Duodenal mucosa (tissue), 2 donors: ENCODE results near the gene ZMYM2.

Experiments used
- H3K27ac ChIP-seq: one replicate; pipeline ENCODE4 v1.7.0; 2013; ENCODE audit warnings: low read depth, low read length
- H3K27me3 ChIP-seq, 2 donors: one replicate each; pipeline ENCODE4 v1.7.0; 2013; ENCODE audit warnings: low read length in 2 of 2, control low read depth in 1 of 2; ENCODE audit not compliant: insufficient read depth in 2 of 2, control insufficient read depth in 1 of 2
- H3K36me3 ChIP-seq, 2 donors: one replicate each; pipeline ENCODE4 v1.7.0; 2013; ENCODE audit warnings: low read length in 2 of 2, control low read depth in 1 of 2; ENCODE audit not compliant: insufficient read depth in 2 of 2, control insufficient read depth in 1 of 2
- H3K4me1 ChIP-seq, 2 donors: one replicate each; pipeline ENCODE4 v1.7.0; 2013; ENCODE audit warnings: low read length in 2 of 2, control low read depth in 1 of 2; ENCODE audit not compliant: insufficient read depth in 2 of 2, control insufficient read depth in 1 of 2
- H3K4me3 ChIP-seq, 2 donors: one replicate each; pipeline ENCODE4 v1.7.0; 2013; ENCODE audit warnings: low read length in 2 of 2, low read depth in 1 of 2
- H3K9ac ChIP-seq, 2 donors: one replicate each; pipeline ENCODE4 v1.7.0; 2013; ENCODE audit warnings: low read length in 2 of 2, low read depth in 1 of 2
- H3K9me3 ChIP-seq, 2 donors: one replicate each; pipeline ENCODE4 v1.7.0; 2013; ENCODE audit warnings: low read length in 2 of 2, control low read depth in 1 of 2; ENCODE audit not compliant: control insufficient read depth in 1 of 2

Gene ZMYM2

DNA sequence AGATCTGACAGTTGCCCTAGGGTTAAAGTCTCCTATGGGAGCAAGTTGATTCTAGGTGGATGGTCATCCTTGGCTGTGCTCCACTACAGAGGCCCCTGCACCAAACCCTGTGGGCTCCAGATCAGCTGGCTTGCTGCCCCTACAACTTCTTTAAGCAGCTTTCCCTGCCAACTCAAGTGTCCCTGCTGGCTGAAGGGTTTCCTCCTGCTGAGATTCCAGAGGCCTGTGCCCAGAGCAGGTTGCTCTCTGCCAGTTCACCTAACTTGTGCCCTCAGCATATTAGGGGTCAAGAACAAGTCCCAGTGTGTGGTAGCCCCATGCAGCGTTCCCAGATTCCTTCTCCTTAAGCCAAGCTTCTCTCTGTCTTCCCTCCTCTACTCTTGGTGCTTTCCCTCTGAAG, 85.6 kb downstream of the ZMYM2 start:
- Histone ChIP-seq H3K9me3 (no peaks in the 10 kb centered on the region), H3K36me3 (peaks cover 0 to 41% of the 10 kb centered on the region in 2 donors), H3K4me1 (no peaks in the 10 kb centered on the region), H3K4me3 (no peak overlapping the region), H3K27ac (no peak overlapping the region), H3K27me3 (no peaks in the 10 kb centered on the region), H3K9ac (no peak overlapping the region)

DNA sequence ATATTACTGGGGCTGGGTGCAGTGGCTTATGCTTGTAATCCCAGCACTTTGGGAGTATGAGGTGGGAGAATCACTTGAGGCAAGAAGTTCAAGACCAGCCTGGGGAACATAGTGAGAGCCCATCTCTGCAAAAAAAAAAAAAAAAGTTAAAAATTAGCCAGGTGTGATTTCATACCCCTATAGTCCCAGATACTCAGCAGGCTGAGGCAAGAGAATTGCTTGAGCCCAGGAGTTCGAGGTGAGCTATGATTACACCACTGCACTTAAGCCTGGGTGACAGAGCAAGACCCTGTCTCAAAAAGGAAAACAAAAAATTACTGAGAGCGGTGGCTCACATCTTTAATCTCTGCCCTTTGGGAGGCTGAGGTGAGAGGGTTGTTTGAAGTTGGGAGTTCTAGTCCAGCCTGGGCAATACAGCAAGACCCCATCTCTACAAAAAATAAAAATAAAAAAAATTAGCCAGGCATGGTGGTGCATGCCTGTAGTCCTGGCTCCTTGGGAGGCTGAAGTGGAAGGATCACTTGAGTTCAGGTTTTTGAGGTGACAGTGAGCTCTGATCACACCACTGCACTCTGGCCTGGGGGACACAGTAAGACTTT, 87.5 kb downstream of the ZMYM2 start:
- Histone ChIP-seq H3K9me3 (no peaks in the 10 kb centered on the region), H3K9ac (no peak overlapping the region), H3K27ac (no peak overlapping the region), H3K36me3 (peaks cover 0 to 31% of the 10 kb centered on the region in 2 donors), H3K4me3 (no peak overlapping the region), H3K4me1 (no peaks in the 10 kb centered on the region), H3K27me3 (no peaks in the 10 kb centered on the region)

DNA sequence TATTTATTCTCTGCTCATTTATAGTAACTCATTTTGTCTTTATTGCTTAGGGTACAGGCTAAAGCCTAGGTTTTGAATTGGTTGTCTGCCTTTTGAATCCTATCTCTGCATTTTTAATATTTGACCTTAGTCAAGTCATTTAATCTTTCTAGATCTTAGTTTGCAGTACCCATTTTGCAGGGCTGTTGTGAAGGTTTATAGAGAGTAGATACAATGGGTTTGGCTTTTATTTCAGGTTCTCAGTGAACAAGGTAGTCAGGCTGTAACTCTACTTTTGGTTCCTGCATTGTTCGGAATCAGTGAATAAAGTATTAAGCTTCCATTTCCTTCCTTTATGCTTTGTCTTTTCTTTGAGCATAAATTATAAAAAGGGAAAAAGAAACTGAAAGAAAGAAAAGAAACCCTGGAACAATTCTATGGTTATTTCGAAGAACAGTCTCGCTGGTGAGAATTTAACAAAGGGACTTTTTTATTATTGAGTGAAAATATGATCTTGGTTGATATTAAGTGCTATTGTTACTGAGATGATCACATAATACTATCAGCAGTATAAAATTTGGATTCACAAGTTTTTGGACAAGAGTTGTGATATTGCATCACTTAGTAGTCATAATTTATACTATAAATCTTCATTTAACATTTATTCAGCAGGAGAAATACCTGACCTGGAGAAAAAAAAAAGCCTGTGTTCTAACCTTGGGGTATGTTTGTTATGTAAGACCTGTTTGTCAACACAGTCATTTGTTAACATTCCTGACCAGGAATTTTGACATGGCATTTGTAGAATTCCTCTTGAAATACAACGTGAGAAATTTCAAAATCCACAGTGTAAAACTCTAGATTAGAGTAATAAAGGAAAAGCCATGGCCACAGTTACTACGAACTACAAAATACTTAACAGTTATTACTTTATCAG, 91.3 kb downstream of the ZMYM2 start:
- Histone ChIP-seq H3K36me3 (peaks cover 4 to 21% of the 10 kb centered on the region in 2 donors), H3K27me3 (no peaks in the 10 kb centered on the region), H3K4me3 (no peak overlapping the region), H3K9me3 (no peaks in the 10 kb centered on the region), H3K9ac (no peak overlapping the region), H3K27ac (no peak overlapping the region), H3K4me1 (no peaks in the 10 kb centered on the region)

DNA sequence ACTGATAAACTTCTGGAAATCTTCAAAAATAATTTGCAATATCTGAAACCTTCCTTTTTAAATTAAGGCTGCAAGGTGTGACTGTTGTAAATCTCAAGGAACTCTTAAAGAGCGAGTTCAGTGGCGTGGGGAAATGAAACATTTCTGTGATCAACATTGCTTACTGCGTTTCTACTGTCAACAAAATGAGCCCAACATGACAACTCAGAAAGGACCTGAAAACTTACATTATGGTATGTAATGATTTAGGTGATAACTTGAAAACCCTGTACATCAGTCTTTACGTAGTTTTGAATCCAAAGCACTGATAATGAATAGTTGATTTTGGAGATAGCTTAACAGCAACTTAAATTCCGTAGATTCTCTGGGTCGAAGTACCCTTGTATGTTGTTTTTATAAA, 92.8 kb downstream of the ZMYM2 start:
- no peaks in the 10 kb centered on the region for H3K9me3 ChIP-seq
- H3K27me3 ChIP-seq: no peaks in the 10 kb centered on the region
- no peak overlapping the region for H3K27ac ChIP-seq
- no peaks in the 10 kb centered on the region for H3K4me1 ChIP-seq
- H3K36me3 ChIP-seq: peaks cover 5 to 33% of the 10 kb centered on the region in 2 donors
- no peak overlapping the region for H3K9ac ChIP-seq
- H3K4me3 ChIP-seq: no peak overlapping the region

DNA sequence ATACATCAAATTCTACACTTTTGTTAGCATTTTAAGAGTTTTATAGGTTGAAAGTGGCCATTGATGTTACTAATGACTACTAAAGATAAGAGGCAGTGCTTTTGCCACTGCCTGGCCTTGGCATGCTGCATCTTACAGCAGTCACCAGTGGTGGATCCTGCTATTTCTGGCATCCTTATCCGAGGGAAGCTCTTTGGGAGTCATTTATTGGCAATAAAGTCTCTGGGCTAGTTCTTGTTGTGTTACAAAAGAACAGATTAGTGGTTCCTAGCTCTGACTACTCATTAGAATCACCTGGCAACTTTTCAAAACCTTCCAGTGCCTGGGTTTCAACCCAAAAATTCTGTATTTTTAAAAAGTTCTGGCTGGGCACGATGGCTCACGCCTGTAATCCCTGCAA, 94.5 kb downstream of the ZMYM2 start:
- peaks cover 5 to 39% of the 10 kb centered on the region in 2 donors for H3K36me3 ChIP-seq
- H3K9ac ChIP-seq: no peak overlapping the region
- H3K27me3 ChIP-seq: no peaks in the 10 kb centered on the region
- no peaks in the 10 kb centered on the region for H3K4me1 ChIP-seq
- H3K9me3 ChIP-seq: no peaks in the 10 kb centered on the region
- H3K4me3 ChIP-seq: no peak overlapping the region
- H3K27ac ChIP-seq: no peak overlapping the region

DNA sequence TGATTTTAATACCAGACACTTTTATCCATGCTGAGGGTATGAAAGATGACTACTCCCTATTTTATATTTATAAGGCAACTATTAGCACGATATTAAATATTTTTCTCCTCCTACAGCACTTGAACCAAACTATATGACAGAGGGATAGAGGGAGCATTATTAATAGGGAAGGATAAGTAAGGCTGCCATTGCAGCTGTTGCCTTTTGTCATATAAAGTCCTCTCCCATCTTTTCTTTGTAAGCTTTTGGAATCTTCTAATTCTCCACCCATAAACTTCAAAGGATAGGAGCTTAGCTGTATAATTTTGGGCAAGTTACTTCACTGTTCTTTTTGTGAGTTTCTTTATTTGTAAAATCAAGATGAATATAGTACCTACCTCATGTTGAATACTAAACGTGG, 95.4 kb downstream of the ZMYM2 start:
- no peak overlapping the region for H3K27ac ChIP-seq
- H3K36me3 ChIP-seq: peaks cover 10 to 45% of the 10 kb centered on the region in 2 donors
- H3K4me3 ChIP-seq: no peak overlapping the region
- no peaks in the 10 kb centered on the region for H3K27me3 ChIP-seq
- H3K9me3 ChIP-seq: no peaks in the 10 kb centered on the region
- H3K4me1 ChIP-seq: no peaks in the 10 kb centered on the region
- H3K9ac ChIP-seq: no peak overlapping the region

DNA sequence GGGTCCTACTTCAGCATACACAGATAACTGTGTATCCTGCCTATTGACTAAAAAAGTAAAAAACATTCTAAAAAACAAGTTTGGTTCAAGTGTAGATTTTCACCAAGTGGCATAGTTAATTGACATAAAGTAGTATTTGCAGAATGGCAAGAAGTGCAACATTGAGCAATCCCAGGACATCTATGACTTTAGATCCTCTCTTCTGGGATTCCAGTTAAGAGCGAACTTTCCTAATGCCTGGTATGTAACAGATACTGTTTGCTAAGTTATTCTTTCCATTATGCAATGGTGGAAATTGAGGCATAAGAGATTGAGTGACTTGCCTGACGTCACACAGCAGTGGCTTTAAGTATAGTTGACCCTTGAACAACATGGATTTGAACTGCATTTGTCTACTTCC, 96.1 kb downstream of the ZMYM2 start:
- peaks cover 11 to 51% of the 10 kb centered on the region in 2 donors for H3K36me3 ChIP-seq

DNA sequence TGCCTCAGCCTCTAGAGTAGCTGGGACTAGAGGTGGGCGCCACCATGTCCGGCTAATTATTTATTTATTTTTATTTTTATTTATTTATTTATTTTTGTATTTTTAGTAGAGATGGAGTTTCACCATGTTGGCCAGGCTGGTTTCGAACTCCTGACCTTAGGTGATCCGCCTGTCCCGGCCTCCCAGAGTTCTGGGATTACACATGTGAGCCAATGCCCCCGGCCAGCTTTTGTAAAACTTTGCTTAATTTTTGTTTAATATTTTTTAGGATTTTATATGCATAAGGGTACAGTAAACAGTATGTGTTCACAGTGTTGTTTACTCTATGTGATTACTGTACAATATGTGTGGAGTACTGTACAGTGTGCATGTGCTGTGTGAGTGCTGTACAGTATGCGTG, 98.7 kb downstream of the ZMYM2 start:
- peaks cover 23 to 63% of the 10 kb centered on the region in 2 donors for H3K36me3 ChIP-seq

More for the DNA sequence above, 96.1 kb downstream of the ZMYM2 start:
- Histone ChIP-seq H3K4me3 (no peak overlapping the region), H3K27me3 (no peaks in the 10 kb centered on the region), H3K9me3 (no peaks in the 10 kb centered on the region), H3K9ac (no peak overlapping the region), H3K4me1 (no peaks in the 10 kb centered on the region), H3K27ac (no peak overlapping the region)

DNA sequence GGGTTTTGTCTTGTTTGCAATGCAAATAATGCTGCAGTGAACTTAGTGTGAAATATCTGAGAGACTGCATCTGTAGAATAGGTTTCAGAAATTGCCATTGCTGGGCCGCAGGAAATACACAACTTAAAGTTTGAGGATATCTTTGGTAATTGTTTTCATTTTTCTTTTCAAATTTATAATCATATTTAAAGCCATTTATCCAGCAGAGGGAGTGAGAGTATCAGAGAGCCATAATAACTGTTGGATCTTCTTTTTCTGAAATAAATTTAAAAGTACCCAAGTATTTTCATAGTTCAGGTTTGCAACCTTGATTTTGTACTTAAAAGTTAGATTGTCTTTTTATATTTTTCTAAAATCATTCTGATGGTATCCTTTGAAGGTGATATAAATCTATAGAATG, 99.4 kb downstream of the ZMYM2 start:
- Histone ChIP-seq H3K4me3 (no peak overlapping the region), H3K9ac (no peak overlapping the region), H3K4me1 (no peaks in the 10 kb centered on the region), H3K27ac (no peak overlapping the region), H3K36me3 (peaks cover 27 to 65% of the 10 kb centered on the region in 2 donors), H3K27me3 (no peaks in the 10 kb centered on the region), H3K9me3 (no peaks in the 10 kb centered on the region)

More for the DNA sequence above, 98.7 kb downstream of the ZMYM2 start:
- Histone ChIP-seq H3K27ac (no peak overlapping the region), H3K9me3 (no peaks in the 10 kb centered on the region), H3K4me1 (no peaks in the 10 kb centered on the region), H3K4me3 (no peak overlapping the region), H3K27me3 (no peaks in the 10 kb centered on the region), H3K9ac (no peak overlapping the region)

DNA sequence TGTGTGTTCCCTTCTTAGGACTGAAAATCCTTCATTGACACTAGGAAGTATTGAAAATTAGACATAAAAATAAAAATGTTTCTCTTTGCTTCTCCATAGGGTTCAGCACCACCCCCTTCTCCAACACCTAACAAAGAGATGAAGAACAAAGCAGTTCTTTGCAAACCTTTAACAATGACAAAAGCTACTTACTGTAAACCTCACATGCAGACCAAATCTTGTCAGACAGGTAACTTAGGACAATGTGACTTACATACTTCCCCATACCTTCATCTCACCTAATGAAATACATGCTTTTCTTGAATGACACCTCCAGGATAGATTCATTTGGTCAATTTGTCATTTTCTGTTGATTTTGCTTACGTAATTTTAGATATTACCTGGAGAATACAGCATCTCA, 99.9 kb downstream of the ZMYM2 start:
- H3K9ac ChIP-seq: no peak overlapping the region
- no peaks in the 10 kb centered on the region for H3K27me3 ChIP-seq
- no peaks in the 10 kb centered on the region for H3K4me1 ChIP-seq
- no peaks in the 10 kb centered on the region for H3K9me3 ChIP-seq
- H3K27ac ChIP-seq: no peak overlapping the region
- H3K36me3 ChIP-seq: peaks cover 27 to 63% of the 10 kb centered on the region in 2 donors
- H3K4me3 ChIP-seq: no peak overlapping the region
